ENCODE results near the gene NDST3. TPM values are rescaled to one million over a fixed set of nuclear protein-coding genes. Genes with fewer than 3 reads are reported as not detected.
"Not testable (repeated sequence)": the region's sequence is repeated elsewhere in the genome, so short reads cannot be mapped to it uniquely, and the experiment has no call there.

Gene NDST3
- total RNA-seq, 1 donor from 2014 or later: 39.3 TPM

GRCh38 chr4:118177126-118177525 lies 142.8 kb downstream of the NDST3 start:
- DNase-seq: no peak

- DNase-seq: no peak
Measured at GRCh38 chr4:118180776-118181175, 146.5 kb downstream of the NDST3 start.

GRCh38 chr4:118190903-118191302 lies 156.6 kb downstream of the NDST3 start:
- no peak for DNase-seq

- no peak for DNase-seq
Measured at GRCh38 chr4:118193421-118193820, 159.1 kb downstream of the NDST3 start.

GRCh38 chr4:118206627-118207026 lies 172.3 kb downstream of the NDST3 start:
- no peak for DNase-seq

GRCh38 chr4:118213101-118213500 lies 178.8 kb downstream of the NDST3 start:
- DNase-seq: no peak

- DNase-seq: no peak
Measured at GRCh38 chr4:118215826-118216225, 181.5 kb downstream of the NDST3 start.

- no peak for DNase-seq
Measured at GRCh38 chr4:118221227-118221800, 187.0 kb downstream of the NDST3 start.

GRCh38 chr4:118224243-118224829 lies 190.1 kb downstream of the NDST3 start:
- no peak for DNase-seq

- no peak for DNase-seq
Measured at GRCh38 chr4:118225511-118225910, 191.2 kb downstream of the NDST3 start.

- DNase-seq: no peak
Measured at GRCh38 chr4:118226311-118227010, 192.2 kb downstream of the NDST3 start.

GRCh38 chr4:118235566-118236120 lies 201.4 kb downstream of the NDST3 start:
- DNase-seq: no peak

- DNase-seq: no peak
Measured at GRCh38 chr4:118237531-118237930, 203.2 kb downstream of the NDST3 start.

GRCh38 chr4:118249890-118250289 lies 215.6 kb downstream of the NDST3 start:
- DNase-seq: no peak

GRCh38 chr4:118254368-118254767 lies 220.1 kb downstream of the NDST3 start:
- no peak for DNase-seq

- DNase-seq: no peak
Measured at GRCh38 chr4:118259111-118259510, 224.8 kb downstream of the NDST3 start.

GRCh38 chr4:118260309-118260708 lies 226.0 kb downstream of the NDST3 start:
- DNase-seq: no peak

GRCh38 chr4:118264096-118264495 lies 229.8 kb downstream of the NDST3 start:
- DNase-seq: no peak

- DNase-seq: no peak
Measured at GRCh38 chr4:118265312-118266144, 231.2 kb downstream of the NDST3 start.

- DNase-seq: not testable (repeated sequence)
Measured at GRCh38 chr4:118266145-118266496, 231.8 kb downstream of the NDST3 start.

GRCh38 chr4:118268780-118269179 lies 234.5 kb downstream of the NDST3 start:
- no peak for DNase-seq

- DNase-seq: no peak
Measured at GRCh38 chr4:118270492-118270891, 236.2 kb downstream of the NDST3 start.

GRCh38 chr4:118271788-118272187 lies 237.5 kb downstream of the NDST3 start:
- no peak for DNase-seq

All from occipital lobe (tissue), 2 donors.